Endothelial cell of umbilical vein (primary cell): ENCODE measurements around the gene KIF26B. TPM values are rescaled to one million over a fixed set of nuclear protein-coding genes. Genes with fewer than 3 reads are reported as not detected.

Source experiments
- BruUV-seq: library from RNA; stranded (reverse); fragments of 400-500 nt; replicated peaks from 2 replicates; lab custom pipeline; 2021; lab: Mats Ljungman, UMichigan
- CTCF ChIA-PET: fragments of 300-600, 350-600 bp; sonication (Branson Sonifier 250); formaldehyde crosslinking; loops from one replicate; lab custom pipeline; 2021; ENCODE audit warnings: antibody characterized with exemption, inconsistent platforms; lab: Charles Lee
- POLR2A ChIA-PET: fragments of 300-600, 350-600 bp; sonication (Branson Sonifier 250); formaldehyde crosslinking; loops from one replicate; lab custom pipeline; 2021; ENCODE audit warnings: antibody characterized with exemption, inconsistent platforms; lab: Charles Lee
- DNase-seq: peaks from one replicate; pipeline ENCODE4 v3.0.0-alpha.2; 2011; ENCODE audit warnings: low read depth, low spot score
- FAIRE-seq: peaks from 2 replicates; lab custom pipeline; 2011; peaks lifted over from hg19 to GRCh38; lab: Jason Lieb, UNC
- H2AFZ ChIP-seq: 2 replicates; pipeline ENCODE4 v1.6.0; 2012; ENCODE audit warnings: low read depth, low read length, control low read depth, inconsistent platforms
- H3K27ac ChIP-seq: 2 replicates; pipeline ENCODE4 v1.5.1; 2011; ENCODE audit warnings: low read depth, mild to moderate bottlenecking, control low read depth, low read length, moderate library complexity; ENCODE audit not compliant: insufficient read depth
- H3K27me3 ChIP-seq, 2 experiments: 2 replicates each; pipeline versions ENCODE4 v1.6.0 to v1.6.1; 2011; ENCODE audit warnings: low read length in 2 of 2, mixed read lengths in 1 of 2; ENCODE audit not compliant: control insufficient read depth in 2 of 2, insufficient read depth in 2 of 2
- H3K36me3 ChIP-seq, 2 experiments: 2 replicates in 1 of 2; 3 replicates in 1 of 2; pipeline ENCODE4 v1.5.1; 2011; ENCODE audit warnings: low read length in 2 of 2, mild to moderate bottlenecking in 1 of 2, moderate library complexity in 1 of 2; ENCODE audit not compliant: control insufficient read depth in 2 of 2, insufficient read depth in 2 of 2; ENCODE audit errors: extremely low read depth in 1 of 2
- H3K4me1 ChIP-seq: 3 replicates; pipeline ENCODE4 v1.5.1; 2011; ENCODE audit warnings: mild to moderate bottlenecking, low read length; ENCODE audit not compliant: control insufficient read depth, insufficient read depth; ENCODE audit errors: extremely low read depth
- H3K4me2 ChIP-seq: 2 replicates; pipeline ENCODE4 v1.6.1; 2011; ENCODE audit warnings: low read length, control low read depth, mixed read lengths; ENCODE audit not compliant: insufficient read depth
- H3K4me3 ChIP-seq, 3 experiments: fragments of 200-600 bp in 1 of 3; sonication (generic), shearing (Covaris generic) in 1 of 3; replicated peaks in 1 of 3; 2 replicates each; pipeline ENCODE4 v1.5.1; 2011 to 2016; ENCODE audit warnings: control low read depth in 3 of 3, low read length in 3 of 3, mild to moderate bottlenecking in 2 of 3, inconsistent platforms in 1 of 3, low read depth in 1 of 3, moderate library complexity in 1 of 3; ENCODE audit not compliant: insufficient read depth in 1 of 3
- H3K79me2 ChIP-seq: 2 replicates; pipeline ENCODE4 v1.6.0; 2012; ENCODE audit warnings: low read length, inconsistent platforms; ENCODE audit not compliant: control insufficient read depth, insufficient read depth
- H3K9ac ChIP-seq: replicated peaks from 2 replicates; pipeline ENCODE3; 2011; ENCODE audit warnings: low read length, control low read depth; ENCODE audit not compliant: insufficient read depth; ENCODE audit errors: extremely low read depth
- H3K9me1 ChIP-seq: replicated peaks from 3 replicates; pipeline ENCODE4 v1.6.0; 2011; ENCODE audit warnings: mild to moderate bottlenecking, low read length; ENCODE audit not compliant: control insufficient read depth, insufficient read depth; ENCODE audit errors: extremely low read depth
- H3K9me3 ChIP-seq: replicated peaks from 2 replicates; pipeline ENCODE4 v1.5.1; 2012; ENCODE audit warnings: low read length, inconsistent platforms; ENCODE audit not compliant: control insufficient read depth, insufficient read depth
- H4K20me1 ChIP-seq: replicated peaks from 2 replicates; pipeline ENCODE3; 2011; ENCODE audit warnings: mild to moderate bottlenecking, low read length; ENCODE audit not compliant: control insufficient read depth, insufficient read depth; ENCODE audit errors: extremely low read depth
- CTCF ChIP-seq, 2 donors: IDR thresholded peaks; 1 replicate in 1 of 2; 2 replicates in 1 of 2; pipeline ENCODE4 v1.5.1; 2011; ENCODE audit warnings: low read length in 2 of 2, mild to moderate bottlenecking in 2 of 2, moderate library complexity in 2 of 2, control low read depth in 1 of 2, inconsistent platforms in 1 of 2, low read depth in 1 of 2; ENCODE audit not compliant: insufficient read depth in 1 of 2; ENCODE audit errors: extremely low read depth in 1 of 2
- JUN ChIP-seq: IDR thresholded peaks from 2 replicates; pipeline ENCODE4 v1.6.1; 2011; ENCODE audit warnings: borderline replicate concordance, low read depth; ENCODE audit not compliant: insufficient read length, insufficient read depth
- POLR2A ChIP-seq: IDR thresholded peaks from 2 replicates; pipeline ENCODE4 v1.6.1; 2012; ENCODE audit warnings: low read depth, mild to moderate bottlenecking, control low read depth, low read length
- POLR2AphosphoS5 ChIP-seq: IDR thresholded peaks from 2 replicates; pipeline ENCODE4 v1.6.1; 2012; ENCODE audit warnings: low read depth, mild to moderate bottlenecking, control low read depth, low read length, moderate library complexity; ENCODE audit not compliant: insufficient read depth
- dilution Hi-C: fragments of 300-500 bp; cut with MboI; formaldehyde crosslinking; loops from one replicate; pipeline ENCODE4 v1.15.0; 2019; ENCODE audit warnings: low sequenced_read_pairs; ENCODE audit not compliant: extremely low pct_ligation_motif_present
- intact Hi-C: fragments of 100-400 bp; cut with micrococcal nuclease; formaldehyde crosslinking; loops from one replicate; pipeline ENCODE4 v1.10.0; 2022
- polyA plus RNA-seq, 4 experiments: library from polyadenylated mRNA; depleted of rRNA in 3 of 4; stranded (reverse) in 3 of 4; unstranded in 1 of 4; fragments of >200 nt; gene quantifications; 2 replicates each; pipeline versions ENCODE4 v1.2.1 to v1.2.3, GENCODE V29; 2011 to 2012; ENCODE audit warnings: missing spikeins in 1 of 4
- total RNA-seq: library from RNA; stranded (reverse); gene quantifications from 2 replicates; pipeline ENCODE4 v1.2.3, GENCODE V29; 2021

KIF26B gene
- total and polyA plus RNA-seq, 2 donors (not counting 3 experiments of a cell fraction or from before 2014, with no cell fraction given), result 0.04 to 0.49 TPM

- no peak for FAIRE-seq
- H3K4me2 ChIP-seq, result no peak overlapping the region
- ChIA-PET CTCF (no interaction called here), POLR2A (no interaction called here)
- H3K9ac ChIP-seq, result no peak overlapping the region
- H3K79me2 ChIP-seq, result no peaks in the 10 kb centered on the region
- no peak overlapping the region for H3K27ac ChIP-seq
- no peaks in the 10 kb centered on the region for H3K9me3 ChIP-seq
- TF ChIP-seq POLR2A, result no peak
- no peaks in the 10 kb centered on the region for H3K36me3 ChIP-seq
- H3K27me3 ChIP-seq, result no peaks in the 10 kb centered on the region
- H2AFZ ChIP-seq, result no peak overlapping the region
- H3K9me1 ChIP-seq, result no peaks in the 10 kb centered on the region
- H3K4me1 ChIP-seq, result no peaks in the 10 kb centered on the region
- no TSS peak for BruUV-seq
- DNase-seq, result no peak
- dilution Hi-C loops, result no loop called here
- no peak overlapping the region for H3K4me3 ChIP-seq
- H4K20me1 ChIP-seq, result no peaks in the 10 kb centered on the region
- intact Hi-C loops, result no loop called here
Measured at GRCh38 chr1:245188403-245188802, 33.6 kb downstream of the KIF26B start.

- ChIA-PET POLR2A (no interaction called here), CTCF (no interaction called here)
- H4K20me1 ChIP-seq, result no peaks in the 10 kb centered on the region
- H3K79me2 ChIP-seq, result no peaks in the 10 kb centered on the region
- TF ChIP-seq JUN, result no peak
- TF ChIP-seq POLR2A, result no peak
- TF ChIP-seq CTCF (IDR thresholded peaks at IDR 0.05; ENCODE audit: extremely low read depth in 1 of 2, insufficient read depth in 1 of 2, low read depth in 1 of 2, low read length in 2 of 2), result no peak
- TF ChIP-seq POLR2AphosphoS5, result no peak
- no peak overlapping the region for H3K4me2 ChIP-seq
- no TSS peak for BruUV-seq
- FAIRE-seq (no peak), DNase-seq (no peak)
- H3K9me3 ChIP-seq, result no peaks in the 10 kb centered on the region
- H3K9ac ChIP-seq, result no peak overlapping the region
- H3K36me3 ChIP-seq, result no peaks in the 10 kb centered on the region
- H2AFZ ChIP-seq, result no peak overlapping the region
- dilution Hi-C loops, result no loop called here
- H3K27ac ChIP-seq, result no peak overlapping the region
- H3K27me3 ChIP-seq, result no peaks in the 10 kb centered on the region
- no peaks in the 10 kb centered on the region for H3K4me1 ChIP-seq
- intact Hi-C loops, result no loop called here
- no peaks in the 10 kb centered on the region for H3K9me1 ChIP-seq
- H3K4me3 ChIP-seq, result no peak overlapping the region
Measured at GRCh38 chr1:245195398-245195797, 40.6 kb downstream of the KIF26B start.
